Renal pelvis (tissue), 12 donors: ENCODE data around the gene LYPD4. TPM values are rescaled to one million over a fixed set of nuclear protein-coding genes. Genes with fewer than 3 reads are reported as not detected.

Experiments used
- DNase-seq: peaks from one replicate; pipeline ENCODE4 v3.0.0-alpha.2; 2013
- long read RNA-seq, 16 experiments: transcript quantifications; one replicate each; lab custom pipeline, GENCODE V29; 2026
- polyA plus RNA-seq, 3 donors: library from polyadenylated mRNA; unstranded; fragments of 120-200 nt; gene quantifications; one replicate each; pipeline ENCODE4 v1.2.1, GENCODE V29; 2013; ENCODE audit not compliant: insufficient read length in 3 of 3

The LYPD4 gene
- polyA plus RNA-seq, result not detected
- long read RNA-seq, donor 1, partial matches to known transcripts, result 2,733 of 5,124 reads
- long read RNA-seq, donor 1, other reads (novel, unspliced or antisense), result 2,391 of 5,124 reads
- long read RNA-seq, donor 2, partial matches to known transcripts, result 1,760 of 4,008 reads
- long read RNA-seq, donor 2, other reads (novel, unspliced or antisense), result 2,248 of 4,008 reads
- long read RNA-seq, donor 3, result 0 reads
- long read RNA-seq, donor 4, result 0 reads
- long read RNA-seq, donor 5, result 0 reads
- long read RNA-seq, donor 6, result 0 reads
- long read RNA-seq, donor 7, result 0 reads
- long read RNA-seq, donor 8, result 0 reads
- long read RNA-seq, donor 9, result 0 reads
- long read RNA-seq, donor 10, partial matches to known transcripts, result 1,667 of 3,410 reads
- long read RNA-seq, donor 10, other reads (novel, unspliced or antisense), result 1,743 of 3,410 reads
- long read RNA-seq, donor 11, result 0 reads
- long read RNA-seq, donor 12, result 0 reads
- long read RNA-seq, donor 13, result 0 reads
- long read RNA-seq, donor 14, result 0 reads
- long read RNA-seq, donor 15, result 0 reads
- long read RNA-seq, donor 16, result 0 reads

GRCh38 chr19:41844601-41845000, at the start of gene LYPD4:
Gene LYPD4, minus strand, starts transcription at chr19:41844683. Its CDS starts 5,398 bp downstream, at chr19:41839285.
- no peak for DNase-seq

GRCh38 chr19:41893899-41894298, 49.4 kb upstream of the LYPD4 start:
- DNase-seq, result no peak

GRCh38 chr19:41892173-41892902, 47.9 kb upstream of the LYPD4 start:
- DNase-seq, result no peak

- DNase-seq, result no peak
Measured at GRCh38 chr19:41890936-41891335, 46.5 kb upstream of the LYPD4 start.

- DNase-seq, result no peak
Measured at GRCh38 chr19:41889896-41890295, 45.4 kb upstream of the LYPD4 start.

GRCh38 chr19:41888926-41889325, 44.4 kb upstream of the LYPD4 start:
- no peak for DNase-seq

- no peak for DNase-seq
Measured at GRCh38 chr19:41887711-41888382, 43.4 kb upstream of the LYPD4 start.

- no peak for DNase-seq
Measured at GRCh38 chr19:41886761-41887710, 42.6 kb upstream of the LYPD4 start.

GRCh38 chr19:41883821-41884733, 39.6 kb upstream of the LYPD4 start:
- peak; percentile 93 for DNase-seq

- no peak for DNase-seq
Measured at GRCh38 chr19:41883463-41883820, 39.0 kb upstream of the LYPD4 start.

GRCh38 chr19:41882568-41883462, 38.3 kb upstream of the LYPD4 start, which contains the start of gene ARHGEF1:
Gene ARHGEF1, plus strand, starts transcription at chr19:41883184. Its CDS starts 4,899 bp downstream, at chr19:41888083.
- no peak for DNase-seq

- no peak for DNase-seq
Measured at GRCh38 chr19:41880329-41880708, 35.8 kb upstream of the LYPD4 start.

GRCh38 chr19:41879670-41880328, 35.3 kb upstream of the LYPD4 start:
- DNase-seq, result no peak

- no peak for DNase-seq
Measured at GRCh38 chr19:41879080-41879479, 34.6 kb upstream of the LYPD4 start.

GRCh38 chr19:41877916-41878905, 33.7 kb upstream of the LYPD4 start:
- no peak for DNase-seq

GRCh38 chr19:41876847-41877832, 32.7 kb upstream of the LYPD4 start, which contains the start of gene CD79A:
Gene CD79A, plus strand, starts transcription at chr19:41877279. Its CDS starts 26 bp downstream, at chr19:41877305.
- no peak for DNase-seq
